Measurements from ENCODE around the gene SLC38A5. TPM values are rescaled to one million over a fixed set of nuclear protein-coding genes. Genes with fewer than 3 reads are reported as not detected.

SLC38A5 gene
- total RNA-seq, 1 donor from 2014 or later = 15.7 TPM

DNA sequence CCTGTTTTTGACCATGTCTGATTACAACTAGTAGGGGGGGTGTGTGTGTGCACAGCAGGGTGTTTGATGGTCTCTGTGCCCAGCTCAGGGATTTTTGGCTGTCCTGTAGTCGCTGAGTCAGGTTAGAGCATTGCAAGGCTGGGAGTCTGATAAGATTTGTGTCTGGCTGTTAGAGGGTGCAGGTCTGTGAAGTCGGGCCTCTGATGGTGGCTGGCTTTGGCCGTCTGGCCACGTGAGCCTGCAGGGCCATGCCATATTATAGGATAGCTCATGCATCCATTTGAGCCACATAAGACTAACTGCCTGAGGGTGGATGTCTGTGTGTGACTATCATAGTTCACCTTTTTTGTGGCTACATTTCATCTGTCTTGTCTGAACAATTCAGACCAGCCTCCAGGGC, 43.6 kb upstream of the SLC38A5 start:
- no peak for DNase-seq (ENCODE audit: low read depth)
- no peak overlapping the region for H3K4me3 ChIP-seq (ENCODE audit: low read depth, low read length)
- TF ChIP-seq, protein P1, sequence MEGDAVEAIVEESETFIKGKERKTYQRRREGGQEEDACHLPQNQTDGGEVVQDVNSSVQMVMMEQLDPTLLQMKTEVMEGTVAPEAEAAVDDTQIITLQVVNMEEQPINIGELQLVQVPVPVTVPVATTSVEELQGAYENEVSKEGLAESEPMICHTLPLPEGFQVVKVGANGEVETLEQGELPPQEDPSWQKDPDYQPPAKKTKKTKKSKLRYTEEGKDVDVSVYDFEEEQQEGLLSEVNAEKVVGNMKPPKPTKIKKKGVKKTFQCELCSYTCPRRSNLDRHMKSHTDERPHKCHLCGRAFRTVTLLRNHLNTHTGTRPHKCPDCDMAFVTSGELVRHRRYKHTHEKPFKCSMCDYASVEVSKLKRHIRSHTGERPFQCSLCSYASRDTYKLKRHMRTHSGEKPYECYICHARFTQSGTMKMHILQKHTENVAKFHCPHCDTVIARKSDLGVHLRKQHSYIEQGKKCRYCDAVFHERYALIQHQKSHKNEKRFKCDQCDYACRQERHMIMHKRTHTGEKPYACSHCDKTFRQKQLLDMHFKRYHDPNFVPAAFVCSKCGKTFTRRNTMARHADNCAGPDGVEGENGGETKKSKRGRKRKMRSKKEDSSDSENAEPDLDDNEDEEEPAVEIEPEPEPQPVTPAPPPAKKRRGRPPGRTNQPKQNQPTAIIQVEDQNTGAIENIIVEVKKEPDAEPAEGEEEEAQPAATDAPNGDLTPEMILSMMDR (conservative IDR thresholded peaks at IDR 0.05; ENCODE audit: low read depth, low read length) = no peak

DNA sequence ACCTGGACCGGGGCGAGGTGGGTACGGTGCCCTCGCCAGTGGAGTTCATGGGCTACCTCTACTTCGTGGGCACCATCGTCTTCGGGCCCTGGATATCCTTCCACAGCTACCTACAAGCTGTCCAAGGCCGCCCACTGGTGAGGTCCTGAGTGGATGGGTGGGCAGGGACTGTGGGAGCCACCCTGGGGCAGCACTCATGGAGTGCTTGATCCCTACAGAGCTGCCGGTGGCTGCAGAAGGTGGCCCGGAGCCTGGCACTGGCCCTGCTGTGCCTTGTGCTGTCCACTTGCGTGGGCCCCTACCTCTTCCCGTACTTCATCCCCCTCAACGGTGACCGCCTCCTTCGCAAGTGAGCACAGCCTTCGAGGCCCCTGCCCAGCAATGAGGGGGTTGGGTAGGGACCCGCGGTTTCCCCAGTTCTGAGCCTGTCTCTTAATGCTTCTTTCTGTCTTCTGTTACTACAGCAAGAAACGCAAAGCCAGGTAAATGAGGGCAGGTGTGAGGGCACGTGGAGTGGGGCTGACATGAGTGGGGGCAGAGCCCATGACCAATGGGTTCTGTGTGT, 42.4 kb upstream of the SLC38A5 start:
- DNase-seq (ENCODE audit: low read depth) = no peak
- no peak overlapping the region for H3K4me3 ChIP-seq (ENCODE audit: low read depth, low read length)
- TF ChIP-seq, protein P1 (conservative IDR thresholded peaks at IDR 0.05; ENCODE audit: low read depth, low read length) = no peak

DNA sequence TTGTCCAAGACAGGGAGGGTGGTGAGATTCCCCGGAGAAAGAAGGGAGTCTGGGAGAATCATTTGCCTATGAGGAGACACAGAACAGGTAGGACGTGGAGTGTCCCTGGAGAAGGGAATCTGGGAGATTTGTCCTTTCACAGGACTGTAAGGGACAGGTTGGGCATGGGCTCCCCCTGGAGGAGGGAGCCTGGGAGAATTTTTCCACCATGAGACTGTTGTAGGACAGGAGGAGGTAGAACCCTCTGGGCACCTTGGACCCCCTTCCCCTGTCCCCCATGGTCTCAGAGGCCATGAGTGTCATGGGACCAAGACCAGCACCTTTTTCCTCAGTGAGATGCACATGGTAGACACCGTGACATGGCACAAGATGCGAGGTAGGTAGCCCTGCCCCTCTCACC, 41.5 kb upstream of the SLC38A5 start:
- H3K4me3 ChIP-seq (ENCODE audit: low read depth, low read length) = no peak overlapping the region
- TF ChIP-seq, protein P1 (conservative IDR thresholded peaks at IDR 0.05; ENCODE audit: low read depth, low read length) = peak; percentile 60
- DNase-seq (ENCODE audit: low read depth) = no peak

DNA sequence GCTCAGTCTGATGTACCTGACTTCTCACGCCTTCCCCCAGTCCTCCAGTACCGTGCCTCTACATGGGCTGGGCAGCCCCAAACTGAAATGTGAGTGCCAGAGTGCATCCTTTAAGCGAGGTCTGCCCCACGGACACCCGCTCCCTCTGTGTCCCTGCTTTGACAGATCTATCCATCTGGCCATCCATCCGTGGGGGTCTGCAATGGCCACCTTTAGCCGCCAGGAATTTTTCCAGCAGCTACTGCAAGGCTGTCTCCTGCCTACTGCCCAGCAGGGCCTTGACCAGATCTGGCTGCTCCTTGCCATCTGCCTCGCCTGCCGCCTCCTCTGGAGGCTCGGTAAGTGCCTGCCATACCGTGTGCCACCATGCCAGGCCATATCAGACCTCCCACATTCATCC, 39.6 kb upstream of the SLC38A5 start:
- TF ChIP-seq, protein P1 (conservative IDR thresholded peaks at IDR 0.05; ENCODE audit: low read depth, low read length) = no peak
- peak overlapping the region; percentile 71 for H3K4me3 ChIP-seq (ENCODE audit: low read depth, low read length)
- no peak for DNase-seq (ENCODE audit: low read depth)

DNA sequence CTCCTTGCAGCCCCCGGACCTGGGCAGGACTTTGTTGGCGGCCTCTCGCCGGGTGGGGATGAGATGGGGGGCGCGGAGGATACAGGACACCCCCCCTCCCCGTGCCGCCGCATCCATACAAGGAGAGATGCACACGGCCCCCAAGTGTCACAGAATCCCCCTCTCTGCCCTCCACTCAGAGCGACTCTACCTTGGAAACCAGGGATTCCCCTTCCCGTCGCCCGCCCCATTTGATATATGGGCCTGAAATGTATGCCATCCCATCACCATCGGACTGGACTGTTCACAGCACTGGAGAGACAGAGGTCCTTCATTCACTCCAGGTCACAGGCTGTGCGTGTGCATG, 39.2 kb upstream of the SLC38A5 start:
- H3K4me3 ChIP-seq (ENCODE audit: low read depth, low read length) = peak overlapping the region; percentile 71
- DNase-seq (ENCODE audit: low read depth) = no peak
- TF ChIP-seq, protein P1 (conservative IDR thresholded peaks at IDR 0.05; ENCODE audit: low read depth, low read length) = no peak

DNA sequence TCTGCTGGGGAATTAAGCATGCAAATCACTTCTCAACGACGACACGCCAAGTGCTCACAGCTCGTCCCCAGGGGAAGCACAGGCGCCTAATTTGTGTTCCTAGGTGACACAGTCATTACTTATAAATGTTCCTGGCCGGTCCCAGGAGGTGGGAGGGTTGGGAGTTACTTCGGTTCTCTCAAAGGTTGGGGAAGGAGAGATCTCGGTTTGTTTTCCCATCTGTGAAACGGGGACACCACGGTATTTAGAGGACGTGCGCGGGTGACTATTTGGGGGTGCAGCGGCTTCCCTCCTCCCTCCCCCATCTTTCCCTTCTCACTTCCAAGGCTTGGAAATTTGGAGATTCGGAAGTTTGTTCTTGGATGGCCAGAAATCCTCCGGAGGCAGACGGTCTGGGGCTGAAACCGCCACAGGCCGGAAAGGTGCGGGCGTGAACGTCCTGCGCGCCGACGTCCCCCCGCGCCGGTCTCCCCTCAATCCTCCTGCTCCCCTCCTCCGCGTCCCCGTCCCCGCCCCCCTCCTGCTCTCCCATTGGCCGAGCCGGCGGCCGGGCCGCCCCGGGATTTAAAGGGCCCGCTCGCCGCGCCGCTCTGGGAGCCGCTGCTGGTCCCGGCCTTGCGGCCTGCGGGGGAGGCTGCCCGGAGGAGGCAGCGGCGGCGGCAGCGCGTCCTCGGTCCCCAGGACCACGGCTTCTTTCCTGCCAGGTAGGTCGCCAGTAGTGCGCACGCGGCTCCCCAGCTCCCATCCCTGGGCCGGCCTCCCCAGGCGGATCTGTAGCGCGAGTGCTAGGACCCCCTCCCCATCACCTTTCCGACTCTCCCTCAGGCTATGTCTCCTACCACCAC, 38.6 kb upstream of the SLC38A5 start, which contains the start of gene PORCN:
Gene PORCN, plus strand, starts transcription at position 593 of the 845 bp plus-strand sequence. CDS start 829 bp downstream, outside the sequence.
- DNase-seq (ENCODE audit: low read depth) = no peak
- peak within 1 kb of the TSS; percentile 71 for H3K4me3 ChIP-seq (ENCODE audit: low read depth, low read length)
- TF ChIP-seq, protein P1 (conservative IDR thresholded peaks at IDR 0.05; ENCODE audit: low read depth, low read length) = no peak
